ENCODE results near the gene MPPED2. TPM values are rescaled to one million over a fixed set of nuclear protein-coding genes. Genes with fewer than 3 reads are reported as not detected.

Gene MPPED2
- total RNA-seq, 1 experiment from 2014 or later, result not detected

DNA sequence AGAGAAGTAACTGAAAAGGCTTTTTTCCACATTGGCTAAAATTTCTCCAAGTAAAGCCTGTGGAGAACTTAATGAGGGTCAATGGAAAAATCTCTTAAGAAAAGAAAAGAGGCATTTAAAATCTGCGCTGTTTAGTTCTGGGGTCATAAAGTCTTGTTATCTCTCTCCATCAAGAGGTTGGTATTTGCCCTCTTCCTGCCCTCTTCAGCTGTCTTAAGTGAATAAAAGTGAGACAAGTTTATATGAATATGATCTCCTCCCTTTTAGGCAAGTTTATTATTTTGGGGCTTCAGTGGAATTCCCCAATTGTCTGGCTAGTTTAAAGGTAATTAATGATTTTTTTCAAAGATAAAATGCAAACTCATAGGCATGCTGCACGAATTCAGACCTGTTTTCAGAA, 173.6 kb downstream of the MPPED2 start:
- H3K27ac ChIP-seq (ENCODE audit: low read depth, low read length), result no peak overlapping the region
- H4K20me1 ChIP-seq (ENCODE audit: insufficient read depth), result no peaks in the 10 kb centered on the region
- TF ChIP-seq SIN3A (IDR thresholded peaks at IDR 0.05; ENCODE audit: low read depth) (no peak), POLR2AphosphoS5 (IDR thresholded peaks at IDR 0.05; ENCODE audit: low read depth, low read length) (no peak), RAD21 (IDR thresholded peaks at IDR 0.05; ENCODE audit: low read depth) (no peak), ZFX (IDR thresholded peaks at IDR 0.05) (no peak), FOSL1 (IDR thresholded peaks at IDR 0.05; ENCODE audit: low read depth) (no peak), CTCF (IDR thresholded peaks at IDR 0.05 in 2 of 3, conservative IDR thresholded peaks at IDR 0.05 in 1 of 3; ENCODE audit: borderline replicate concordance in 1 of 3, insufficient read depth in 1 of 3, low read depth in 2 of 3, low read length in 2 of 3) (no peak), ZNF274 (IDR thresholded peaks at IDR 0.05; ENCODE audit: low read depth, low read length) (no peak), ELF1 (IDR thresholded peaks at IDR 0.05; ENCODE audit: borderline replicate concordance, low read depth) (no peak), JUND (IDR thresholded peaks at IDR 0.05) (no peak), CEBPB (IDR thresholded peaks at IDR 0.05; ENCODE audit: low read depth) (no peak), YY1 (IDR thresholded peaks at IDR 0.05; ENCODE audit: extremely low read depth, insufficient replicate concordance, low read depth, low read length) (no peak)
- TF ChIP-seq, protein P1, sequence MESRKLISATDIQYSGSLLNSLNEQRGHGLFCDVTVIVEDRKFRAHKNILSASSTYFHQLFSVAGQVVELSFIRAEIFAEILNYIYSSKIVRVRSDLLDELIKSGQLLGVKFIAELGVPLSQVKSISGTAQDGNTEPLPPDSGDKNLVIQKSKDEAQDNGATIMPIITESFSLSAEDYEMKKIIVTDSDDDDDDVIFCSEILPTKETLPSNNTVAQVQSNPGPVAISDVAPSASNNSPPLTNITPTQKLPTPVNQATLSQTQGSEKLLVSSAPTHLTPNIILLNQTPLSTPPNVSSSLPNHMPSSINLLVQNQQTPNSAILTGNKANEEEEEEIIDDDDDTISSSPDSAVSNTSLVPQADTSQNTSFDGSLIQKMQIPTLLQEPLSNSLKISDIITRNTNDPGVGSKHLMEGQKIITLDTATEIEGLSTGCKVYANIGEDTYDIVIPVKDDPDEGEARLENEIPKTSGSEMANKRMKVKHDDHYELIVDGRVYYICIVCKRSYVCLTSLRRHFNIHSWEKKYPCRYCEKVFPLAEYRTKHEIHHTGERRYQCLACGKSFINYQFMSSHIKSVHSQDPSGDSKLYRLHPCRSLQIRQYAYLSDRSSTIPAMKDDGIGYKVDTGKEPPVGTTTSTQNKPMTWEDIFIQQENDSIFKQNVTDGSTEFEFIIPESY (IDR thresholded peaks at IDR 0.05; ENCODE audit: extremely low read depth, insufficient replicate concordance, low read length), result no peak
- TF ChIP-seq, protein P2, sequence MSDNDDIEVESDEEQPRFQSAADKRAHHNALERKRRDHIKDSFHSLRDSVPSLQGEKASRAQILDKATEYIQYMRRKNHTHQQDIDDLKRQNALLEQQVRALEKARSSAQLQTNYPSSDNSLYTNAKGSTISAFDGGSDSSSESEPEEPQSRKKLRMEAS (IDR thresholded peaks at IDR 0.05), result no peak
- no peak overlapping the region for H2AFZ ChIP-seq (ENCODE audit: low read depth, low read length, poor library complexity, severe bottlenecking)
- ChIA-PET RAD21 (ENCODE audit: low non-redundant PET in 1 of 2, low total read pairs in 2 of 2, uncharacterized antibody in 2 of 2, unreplicated experiment in 2 of 2) (no interaction called here), POLR2A (no interaction called here), CTCF (no interaction called here)
- H3K36me3 ChIP-seq (ENCODE audit: control insufficient read depth in 1 of 2, insufficient read depth in 2 of 2, low read length in 2 of 2), result no peaks in the 10 kb centered on the region
- no TSS peak for BruUV-seq (replicated peaks)
- no peaks in the 10 kb centered on the region for H3K9me2 ChIP-seq (ENCODE audit: insufficient read depth)
- H3K9me3 ChIP-seq (ENCODE audit: control insufficient read depth in 1 of 2, insufficient read depth in 1 of 2, low read depth in 1 of 2, low read length in 2 of 2), result no peaks in the 10 kb centered on the region
- intact Hi-C loops (cut with micrococcal nuclease), result no loop called here
- H3K4me2 ChIP-seq (ENCODE audit: low read length), result no peak overlapping the region
- DNase-seq (ENCODE audit: low read depth, low spot score) (no peak), ATAC-seq (no peak)
- no peaks in the 10 kb centered on the region for H3K4me1 ChIP-seq (ENCODE audit: control insufficient read depth in 1 of 2, insufficient read depth in 2 of 2, low read length in 2 of 2)
- no peak overlapping the region for H3K4me3 ChIP-seq (replicated peaks in 1 of 2; ENCODE audit: low read depth in 1 of 2, low read length in 2 of 2)
- no peak overlapping the region for H3K9ac ChIP-seq (ENCODE audit: low read length)
- H3K79me2 ChIP-seq (ENCODE audit: insufficient read depth, low read length), result no peaks in the 10 kb centered on the region
- H3K27me3 ChIP-seq (ENCODE audit: insufficient read depth, low read length), result peaks cover 60% of the 10 kb centered on the region
